Endodermal cell (in vitro differentiated cells): ENCODE results near the gene LAMA1. TPM values are rescaled to one million over a fixed set of nuclear protein-coding genes. Genes with fewer than 3 reads are reported as not detected.

Source experiments
- DNase-seq: peaks from one replicate; pipeline ENCODE4 v3.0.0-alpha.2; 2017
- H3K27ac ChIP-seq: 2 replicates; pipeline ENCODE4 v1.5.1; 2013; ENCODE audit warnings: mild to moderate bottlenecking, low read depth, low read length, moderate library complexity
- H3K27me3 ChIP-seq: 2 replicates; pipeline ENCODE4 v1.6.1; 2013; ENCODE audit warnings: mild to moderate bottlenecking, low read length, moderate library complexity; ENCODE audit not compliant: insufficient read depth, control insufficient read depth, poor library complexity, severe bottlenecking
- H3K36me3 ChIP-seq: 2 replicates; pipeline ENCODE4 v1.7.0; 2013; ENCODE audit warnings: mild to moderate bottlenecking, low read length, moderate library complexity; ENCODE audit not compliant: control insufficient read depth, insufficient read depth
- H3K4me1 ChIP-seq: one replicate; pipeline ENCODE4 v1.7.0; 2013; ENCODE audit warnings: low read length; ENCODE audit not compliant: control insufficient read depth, insufficient read depth
- H3K4me3 ChIP-seq: 2 replicates; pipeline ENCODE4 v1.5.1; 2013; ENCODE audit warnings: mild to moderate bottlenecking, low read length, moderate library complexity
- H3K9ac ChIP-seq: 2 replicates; pipeline ENCODE4 v1.6.1; 2013; ENCODE audit warnings: mild to moderate bottlenecking, low read length, moderate library complexity; ENCODE audit not compliant: poor library complexity, severe bottlenecking; ENCODE audit errors: extremely low read depth
- H3K9me3 ChIP-seq: 2 replicates; pipeline ENCODE4 v1.6.1; 2013; ENCODE audit warnings: mild to moderate bottlenecking, low read length, moderate library complexity; ENCODE audit not compliant: control insufficient read depth
- H3K27ac Mint-ChIP-seq: 2 replicates; pipeline ENCODE4 v1.8.0; 2020; ENCODE audit warnings: mixed read lengths
- H3K27me3 Mint-ChIP-seq: 2 replicates; pipeline ENCODE4 v1.8.0; 2021; ENCODE audit warnings: mild to moderate bottlenecking, mixed read lengths; ENCODE audit not compliant: insufficient read depth
- H3K36me3 Mint-ChIP-seq: 2 replicates; pipeline ENCODE4 v1.8.0; 2020; ENCODE audit warnings: low read depth, mixed read lengths
- H3K4me1 Mint-ChIP-seq: 2 replicates; pipeline ENCODE4 v1.8.0; 2020; ENCODE audit warnings: mixed read lengths
- H3K4me3 Mint-ChIP-seq: 2 replicates; pipeline ENCODE4 v1.8.0; 2020; ENCODE audit warnings: mild to moderate bottlenecking, moderate library complexity, mixed read lengths
- H3K9me3 Mint-ChIP-seq: 2 replicates; pipeline ENCODE4 v1.8.0; 2020; ENCODE audit warnings: mild to moderate bottlenecking, mixed read lengths
- WGBS, 2 experiments: methylation state at CpG; one replicate each; pipeline versions ENCODE4 v1.1.5 to v1.1.7; 2013; ENCODE audit warnings: missing lambda C conversion rate in 2 of 2, mixed read lengths in 1 of 2; ENCODE audit not compliant: insufficient coverage in 1 of 2, insufficient read length in 1 of 2; 5-methylcytosine and 5-hydroxymethylcytosine counted together
- total RNA-seq, 2 donors: library from RNA; stranded (reverse); fragmentation: NEBNext Ultra II Directional in 1 of 2; extraction: Animal tissue kit (Norgen Biotek cat#: 25700) in 1 of 2; gene quantifications; 2 replicates in 1 of 2; 3 replicates in 1 of 2; pipeline ENCODE4 v1.2.1, GENCODE V29; 2021
- TF ChIP-seq, protein P1 (sequence below): fragments of 200-600 bp; sonication (generic); conservative IDR thresholded peaks from 2 replicates; pipeline ENCODE4 v1.5.0; 2021; ENCODE audit warnings: antibody characterized with exemption, mild to moderate bottlenecking

The LAMA1 gene
- total RNA-seq, 2 donors from 2014 or later = 198 to 316 TPM

DNA sequence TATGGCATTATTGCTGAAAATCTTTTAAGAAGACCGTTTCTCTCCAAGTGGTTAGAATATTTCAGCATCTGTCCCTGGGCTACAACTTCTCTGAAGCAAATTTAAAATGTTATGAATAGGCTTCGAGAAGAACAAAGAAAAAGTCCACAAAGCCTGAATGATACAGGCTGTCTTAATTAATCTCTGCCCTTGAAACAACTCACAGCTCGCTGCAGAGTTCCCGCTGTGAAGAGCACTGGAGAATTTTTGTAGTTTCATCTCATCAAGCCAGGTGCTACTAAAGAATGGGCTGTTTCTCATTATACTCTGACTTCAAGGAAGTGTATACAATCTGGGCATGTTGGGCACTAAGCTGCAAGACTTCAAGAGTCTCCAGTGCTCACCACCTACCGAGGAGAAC, 67.6 kb downstream of the LAMA1 start:
- DNase-seq = no peak
- Mint-ChIP-seq H3K4me3 (no peak overlapping the region), H3K27ac (no peak overlapping the region), H3K4me1 (no peaks in the 10 kb centered on the region), H3K9me3 (no peaks in the 10 kb centered on the region), H3K27me3 (no peaks in the 10 kb centered on the region), H3K36me3 (peaks cover 58% of the 10 kb centered on the region)
- 96% methylated on average over 4 to 5 of the region's 5 CpGs for WGBS, 2 experiments
- Histone ChIP-seq H3K9ac (no peak overlapping the region), H3K4me1 (no peaks in the 10 kb centered on the region), H3K9me3 (no peaks in the 10 kb centered on the region), H3K4me3 (no peak overlapping the region), H3K36me3 (peaks cover 75% of the 10 kb centered on the region), H3K27ac (peak overlapping the region; percentile 50), H3K27me3 (no peaks in the 10 kb centered on the region)
- TF ChIP-seq, protein P1, sequence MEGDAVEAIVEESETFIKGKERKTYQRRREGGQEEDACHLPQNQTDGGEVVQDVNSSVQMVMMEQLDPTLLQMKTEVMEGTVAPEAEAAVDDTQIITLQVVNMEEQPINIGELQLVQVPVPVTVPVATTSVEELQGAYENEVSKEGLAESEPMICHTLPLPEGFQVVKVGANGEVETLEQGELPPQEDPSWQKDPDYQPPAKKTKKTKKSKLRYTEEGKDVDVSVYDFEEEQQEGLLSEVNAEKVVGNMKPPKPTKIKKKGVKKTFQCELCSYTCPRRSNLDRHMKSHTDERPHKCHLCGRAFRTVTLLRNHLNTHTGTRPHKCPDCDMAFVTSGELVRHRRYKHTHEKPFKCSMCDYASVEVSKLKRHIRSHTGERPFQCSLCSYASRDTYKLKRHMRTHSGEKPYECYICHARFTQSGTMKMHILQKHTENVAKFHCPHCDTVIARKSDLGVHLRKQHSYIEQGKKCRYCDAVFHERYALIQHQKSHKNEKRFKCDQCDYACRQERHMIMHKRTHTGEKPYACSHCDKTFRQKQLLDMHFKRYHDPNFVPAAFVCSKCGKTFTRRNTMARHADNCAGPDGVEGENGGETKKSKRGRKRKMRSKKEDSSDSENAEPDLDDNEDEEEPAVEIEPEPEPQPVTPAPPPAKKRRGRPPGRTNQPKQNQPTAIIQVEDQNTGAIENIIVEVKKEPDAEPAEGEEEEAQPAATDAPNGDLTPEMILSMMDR = no peak

DNA sequence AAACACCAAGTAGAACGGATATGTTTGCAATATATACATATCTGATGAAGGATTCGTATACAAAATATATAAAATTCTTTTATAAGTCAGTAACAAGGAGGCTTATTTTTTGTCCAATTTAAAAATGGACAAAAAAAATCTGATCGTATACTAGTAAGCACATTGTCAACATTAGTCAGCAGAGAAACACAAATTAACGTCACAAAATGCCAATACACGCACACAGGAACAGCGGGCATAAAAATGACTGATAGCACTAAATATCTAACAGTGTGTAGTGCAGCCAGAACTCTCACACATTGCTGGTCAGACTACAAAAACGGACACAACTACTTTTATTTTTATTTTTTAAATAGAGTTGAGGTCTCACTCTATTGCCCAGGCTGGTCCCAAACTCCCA, 69.5 kb downstream of the LAMA1 start:
- H3K27ac ChIP-seq = no peak overlapping the region
- peaks cover 59% of the 10 kb centered on the region for H3K36me3 Mint-ChIP-seq
- H3K27me3 Mint-ChIP-seq = no peaks in the 10 kb centered on the region
- H3K9me3 ChIP-seq = no peaks in the 10 kb centered on the region
- H3K4me1 Mint-ChIP-seq = no peaks in the 10 kb centered on the region
- H3K4me3 Mint-ChIP-seq = no peak overlapping the region
- H3K27ac Mint-ChIP-seq = no peak overlapping the region
- no peak for DNase-seq
- WGBS, 2 experiments = 96 to 100% methylated on average over 4 to 5 of the region's 7 CpGs
- H3K4me1 ChIP-seq = no peaks in the 10 kb centered on the region
- H3K36me3 ChIP-seq = peaks cover 88% of the 10 kb centered on the region
- no peaks in the 10 kb centered on the region for H3K9me3 Mint-ChIP-seq
- H3K4me3 ChIP-seq = no peak overlapping the region
- no peaks in the 10 kb centered on the region for H3K27me3 ChIP-seq
- TF ChIP-seq, protein P1 = no peak
- no peak overlapping the region for H3K9ac ChIP-seq

DNA sequence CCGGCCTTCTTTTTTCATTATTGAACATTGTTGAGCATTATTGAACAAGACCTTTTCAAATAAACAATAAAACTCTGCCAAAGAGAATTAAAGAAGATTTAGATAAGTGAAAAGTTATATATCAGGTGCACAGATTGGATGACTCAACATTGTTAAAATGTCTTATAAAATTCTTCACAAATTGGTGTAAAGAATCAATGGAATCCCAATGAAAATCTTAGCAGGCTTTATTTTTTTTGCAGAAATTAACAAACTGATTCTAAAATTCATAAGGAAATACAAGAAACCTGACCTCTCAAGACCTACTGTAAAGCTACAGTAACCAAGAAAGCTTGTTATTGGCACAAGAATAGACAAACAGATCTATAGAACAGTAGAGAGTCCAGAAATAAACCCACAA, 70.3 kb downstream of the LAMA1 start:
- H3K36me3 Mint-ChIP-seq = peaks cover 62% of the 10 kb centered on the region
- no peak overlapping the region for H3K4me3 ChIP-seq
- WGBS, 2 experiments = 100% methylated on average over 1 of the region's 1 CpG; no CpG with 5 or more reads in 1 of the 2 experiments
- H3K9me3 Mint-ChIP-seq = no peaks in the 10 kb centered on the region
- no peaks in the 10 kb centered on the region for H3K4me1 ChIP-seq
- H3K9me3 ChIP-seq = no peaks in the 10 kb centered on the region
- H3K27ac ChIP-seq = no peak overlapping the region
- H3K27me3 ChIP-seq = no peaks in the 10 kb centered on the region
- H3K9ac ChIP-seq = no peak overlapping the region
- no peaks in the 10 kb centered on the region for H3K27me3 Mint-ChIP-seq
- TF ChIP-seq, protein P1 = no peak
- no peak for DNase-seq
- no peak overlapping the region for H3K4me3 Mint-ChIP-seq
- H3K4me1 Mint-ChIP-seq = no peaks in the 10 kb centered on the region
- H3K36me3 ChIP-seq = peaks cover 95% of the 10 kb centered on the region
- H3K27ac Mint-ChIP-seq = no peak overlapping the region
